GM06990 (cell line): ENCODE data around the gene SLC22A31.

Experiments used
- DNase-seq: peaks from one replicate; pipeline ENCODE4 v3.0.0-alpha.2; 2011; ENCODE audit not compliant: insufficient read length; ENCODE audit errors: extremely low read depth
- H3K27me3 ChIP-seq: replicated peaks from 2 replicates; pipeline ENCODE4 v1.6.0; 2011; ENCODE audit warnings: low read length; ENCODE audit not compliant: control insufficient read depth, insufficient read depth
- H3K36me3 ChIP-seq: 2 replicates; pipeline ENCODE4 v1.5.1; 2011; ENCODE audit warnings: low read length; ENCODE audit not compliant: control insufficient read depth, insufficient read depth
- H3K4me3 ChIP-seq: replicated peaks from 2 replicates; pipeline ENCODE4 v1.5.1; 2011; ENCODE audit warnings: low read depth, mild to moderate bottlenecking, control low read depth, low read length
- CTCF ChIP-seq: IDR thresholded peaks from 2 replicates; pipeline ENCODE4 v1.5.1; 2011; ENCODE audit warnings: low read length, control low read depth, mild to moderate bottlenecking, inconsistent platforms; ENCODE audit not compliant: insufficient read depth, poor library complexity, severe bottlenecking

SLC22A31 gene

GRCh38 chr16:89233678-89234490 is 33.5 kb upstream of the SLC22A31 start:
- DNase-seq = no peak
- Histone ChIP-seq H3K27me3 (no peaks in the 10 kb centered on the region), H3K36me3 (peaks cover 17% of the 10 kb centered on the region), H3K4me3 (no peak overlapping the region)
- no peak for TF ChIP-seq CTCF

GRCh38 chr16:89232107-89232506 is 31.8 kb upstream of the SLC22A31 start:
- no peak overlapping the region for H3K4me3 ChIP-seq
- H3K36me3 ChIP-seq = peaks cover 23% of the 10 kb centered on the region
- DNase-seq = no peak
- no peaks in the 10 kb centered on the region for H3K27me3 ChIP-seq
- TF ChIP-seq CTCF = no peak

- TF ChIP-seq CTCF = no peak
- no peak overlapping the region for H3K4me3 ChIP-seq
- no peak for DNase-seq
- H3K27me3 ChIP-seq = no peaks in the 10 kb centered on the region
- peaks cover 31% of the 10 kb centered on the region for H3K36me3 ChIP-seq
Measured at GRCh38 chr16:89230255-89230654, 29.9 kb upstream of the SLC22A31 start.

GRCh38 chr16:89224665-89225064 is 24.3 kb upstream of the SLC22A31 start:
- TF ChIP-seq CTCF = no peak
- Histone ChIP-seq H3K27me3 (no peaks in the 10 kb centered on the region), H3K4me3 (no peak overlapping the region), H3K36me3 (peaks cover 23% of the 10 kb centered on the region)
- no peak for DNase-seq

- H3K27me3 ChIP-seq = no peaks in the 10 kb centered on the region
- peaks cover 23% of the 10 kb centered on the region for H3K36me3 ChIP-seq
- DNase-seq = no peak
- no peak for TF ChIP-seq CTCF
- no peak overlapping the region for H3K4me3 ChIP-seq
Measured at GRCh38 chr16:89222931-89223330, 22.6 kb upstream of the SLC22A31 start.
